ENCODE measurements around the gene UPK2.

Gene UPK2

DNA sequence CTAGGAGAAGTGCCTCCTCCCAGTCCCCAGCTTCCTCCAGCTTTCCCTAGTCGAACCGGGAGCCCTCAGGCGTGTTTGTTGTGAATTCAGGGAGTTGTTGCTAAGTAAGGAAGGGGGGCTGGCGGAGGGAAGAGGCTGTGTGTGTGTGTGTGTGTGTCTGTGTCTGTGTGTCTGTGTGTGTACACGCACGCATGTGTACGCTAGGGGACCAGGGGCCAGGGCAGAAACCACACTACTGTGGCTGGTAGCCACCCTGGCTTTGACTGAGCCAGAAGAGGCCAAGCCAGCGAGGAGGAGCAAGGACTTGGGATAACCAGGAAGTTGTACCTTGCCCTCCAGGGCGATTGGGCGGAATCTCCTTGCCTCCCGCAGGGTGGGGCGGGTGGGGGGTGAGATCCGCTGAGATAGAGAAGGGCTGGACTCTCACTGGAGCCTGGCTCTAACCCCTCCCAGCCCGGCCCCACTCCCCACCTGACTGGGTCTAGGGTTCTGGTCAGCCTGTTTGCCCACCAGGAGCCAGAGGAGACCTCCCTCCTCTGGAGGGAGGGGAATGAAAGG, 37.9 kb upstream of the UPK2 start:
- no peak for DNase-seq

DNA sequence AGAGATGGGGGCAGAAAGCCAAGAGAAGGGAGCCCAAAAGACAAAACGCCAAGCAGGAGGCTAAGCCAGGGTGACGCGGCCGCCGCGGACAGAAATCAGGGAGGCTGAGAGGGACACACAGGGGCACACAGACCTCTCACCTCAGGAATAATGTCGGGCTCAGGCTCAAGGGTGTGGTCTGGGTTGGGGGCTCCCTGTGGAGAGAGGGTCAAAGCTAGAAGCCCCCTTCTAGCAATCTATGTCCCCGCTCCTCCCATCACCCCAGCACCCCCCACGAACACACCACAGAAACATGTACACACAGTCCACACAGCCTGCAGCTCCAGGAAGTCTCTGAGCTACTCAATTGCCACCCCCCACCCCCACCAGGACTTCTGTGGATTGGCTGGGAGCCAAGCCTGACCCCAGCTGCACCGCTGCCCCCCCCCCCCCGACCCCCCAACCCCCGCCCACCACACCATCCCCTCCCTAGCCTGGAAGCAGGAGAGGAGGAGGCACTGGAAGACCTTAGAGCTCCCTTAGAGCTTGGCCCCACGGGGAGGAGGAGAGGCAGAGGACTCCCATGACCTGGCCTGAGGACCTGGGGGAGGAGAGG, 37.3 kb upstream of the UPK2 start:
- no peak for DNase-seq

DNA sequence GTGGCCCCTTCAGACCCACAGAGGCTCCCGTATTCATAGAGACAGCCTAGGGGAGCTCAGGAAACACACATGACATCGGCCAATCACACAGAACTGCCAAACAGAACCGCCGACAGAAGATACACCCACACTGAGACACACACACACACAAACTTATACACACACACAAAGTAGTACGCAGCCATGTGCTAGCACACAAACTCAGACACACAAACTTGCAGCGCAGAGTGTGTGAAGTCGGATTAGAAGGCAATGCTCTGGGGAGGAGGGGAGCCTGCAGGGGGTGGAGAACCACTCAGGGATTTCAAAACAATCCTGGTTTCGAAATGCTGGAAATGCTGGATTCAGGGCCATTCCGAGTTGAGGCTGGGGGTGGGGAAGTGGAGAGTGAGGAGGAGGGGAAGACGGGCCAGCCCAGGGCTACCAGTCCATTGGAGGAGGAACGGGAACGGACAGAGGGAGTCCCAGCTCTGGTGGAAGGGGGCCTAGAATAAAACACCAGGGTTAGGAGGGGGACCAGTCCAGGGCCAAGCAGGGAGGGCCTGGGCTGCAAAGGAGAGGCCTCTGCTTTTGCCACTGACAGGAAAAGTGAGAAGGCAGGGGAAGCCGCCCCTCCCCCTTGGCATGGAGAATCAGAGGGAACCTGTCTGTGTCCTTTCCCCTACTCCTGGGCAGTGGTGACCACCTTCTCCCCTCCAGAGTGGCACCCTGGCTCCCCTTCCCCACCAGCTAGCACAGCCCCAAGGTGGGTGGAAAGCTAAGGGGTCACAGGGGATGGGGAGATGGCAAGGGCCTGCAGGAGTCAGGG, 34.8 kb upstream of the UPK2 start:
- no peak for DNase-seq

DNA sequence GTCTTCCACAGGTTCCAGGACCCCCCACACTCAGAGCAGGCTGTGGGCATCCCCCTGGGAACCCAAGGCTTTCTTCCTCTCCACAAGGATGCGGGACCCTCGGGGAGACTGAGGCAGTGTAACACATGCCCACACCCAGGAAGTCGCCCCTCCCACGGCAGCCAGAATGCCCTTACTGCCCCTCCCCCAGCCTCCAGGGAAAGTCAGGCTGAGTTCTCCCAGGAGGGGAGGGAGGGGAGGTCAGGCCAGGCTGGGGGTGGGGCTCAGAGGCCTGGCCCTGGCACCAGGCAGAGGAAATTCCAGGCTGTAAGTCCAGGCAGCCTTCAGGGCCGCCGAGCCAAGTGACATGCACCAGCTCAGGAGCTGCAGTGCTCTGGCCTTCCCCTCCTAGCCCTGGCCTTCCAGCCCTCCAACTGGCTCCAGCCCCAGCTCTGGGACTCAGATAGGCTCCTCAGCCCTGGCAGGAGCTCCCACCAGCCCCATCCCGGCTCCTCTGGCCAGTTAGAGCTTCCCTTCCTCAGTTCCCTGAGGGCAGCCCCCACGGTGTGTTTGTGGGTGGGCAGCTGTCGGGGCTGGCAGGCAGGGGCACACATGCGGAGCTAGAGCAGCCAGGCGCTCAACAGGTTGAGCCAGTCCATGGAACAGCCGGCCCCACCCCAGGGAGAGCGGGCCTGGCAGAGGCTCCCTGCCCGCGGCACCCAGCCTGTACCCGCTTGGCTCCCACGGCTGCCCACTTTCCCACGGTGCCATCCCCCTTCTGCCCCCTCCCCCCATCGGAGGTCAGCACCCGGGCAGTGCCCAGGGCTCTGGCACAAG, 34.0 kb upstream of the UPK2 start:
- DNase-seq: no peak

DNA sequence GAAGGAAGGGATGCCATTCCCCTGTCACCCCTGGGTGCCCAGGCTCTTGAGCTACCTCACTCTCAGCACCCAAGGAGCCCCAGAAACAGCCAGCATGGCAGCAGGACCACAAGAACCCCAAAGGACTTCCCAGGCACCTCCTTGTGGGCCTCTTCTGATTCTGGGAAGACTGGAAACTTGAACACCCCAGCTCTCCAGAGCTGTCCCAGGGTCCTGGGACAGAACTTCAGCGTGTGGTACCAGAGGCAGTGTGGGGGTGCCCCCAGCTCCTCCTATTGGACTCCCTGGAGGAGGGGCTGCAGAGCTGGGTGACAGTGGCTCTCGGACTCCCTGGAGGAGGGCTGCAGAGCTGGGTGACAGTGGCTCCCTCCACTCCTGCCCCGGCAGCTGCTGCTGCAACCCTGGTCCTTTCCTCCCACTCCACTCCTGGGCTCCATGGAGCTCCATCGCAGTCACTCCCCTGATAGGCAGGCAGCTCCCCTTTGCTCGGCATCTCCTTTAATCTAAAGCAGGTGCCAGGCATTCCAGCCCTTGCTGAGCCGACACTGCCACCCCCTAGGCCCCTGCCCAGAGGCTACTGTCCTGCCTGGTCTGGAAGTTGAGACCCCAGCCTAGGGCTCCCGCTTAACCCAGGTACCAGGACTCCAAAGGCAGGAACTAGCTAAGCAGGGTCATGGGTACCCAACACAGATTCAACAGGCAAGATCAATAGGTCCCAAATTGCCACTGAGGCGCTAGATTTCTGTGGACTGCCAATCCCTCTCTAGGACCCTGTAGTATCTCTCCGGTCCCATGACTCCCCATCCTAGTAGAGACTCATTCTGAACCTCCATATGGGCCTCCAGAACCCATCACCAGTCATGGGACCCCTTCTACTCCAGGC, 33.1 kb upstream of the UPK2 start:
- no peak for DNase-seq

DNA sequence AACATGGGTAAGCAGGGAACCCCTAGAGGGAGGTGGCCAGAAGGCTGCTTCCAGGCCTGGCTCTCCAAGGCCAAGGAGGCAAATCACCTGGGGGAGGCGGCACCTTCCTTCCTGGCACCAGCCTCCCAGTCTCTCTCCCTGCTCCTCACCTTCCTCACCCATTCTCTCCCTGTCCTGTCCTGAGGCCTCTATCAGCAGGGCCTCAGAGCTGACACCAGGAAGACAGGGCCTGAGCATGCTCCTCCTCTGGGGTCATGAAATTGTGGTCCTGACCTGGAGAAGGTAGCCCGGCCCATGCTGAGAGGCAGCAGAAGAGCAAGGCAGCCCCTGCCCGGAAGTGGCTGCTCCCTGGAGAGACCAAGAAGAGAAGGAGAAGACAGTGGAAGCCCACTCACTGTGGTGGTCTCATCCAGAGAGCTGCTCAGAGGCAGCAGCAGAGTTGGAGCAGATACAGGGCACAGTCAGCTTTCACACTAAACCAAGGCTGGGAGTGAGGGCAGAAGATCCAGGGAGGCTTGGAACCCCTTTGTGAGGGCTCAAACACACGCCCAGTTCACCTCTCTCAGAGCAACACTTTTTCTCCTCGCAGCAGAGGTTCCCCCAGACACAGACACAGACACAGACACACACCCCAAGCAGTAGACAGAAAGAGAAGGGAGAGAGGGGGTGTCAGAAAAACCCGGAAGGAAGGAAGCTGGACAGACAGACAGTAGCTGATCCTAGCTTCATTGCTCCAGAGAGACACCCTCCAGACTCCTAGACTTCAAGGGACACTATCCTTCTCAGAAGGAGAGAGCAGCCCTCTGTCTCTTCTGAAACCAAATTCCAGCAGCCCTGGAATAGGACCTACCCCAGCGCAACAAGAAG, 32.1 kb upstream of the UPK2 start:
- DNase-seq: no peak

DNA sequence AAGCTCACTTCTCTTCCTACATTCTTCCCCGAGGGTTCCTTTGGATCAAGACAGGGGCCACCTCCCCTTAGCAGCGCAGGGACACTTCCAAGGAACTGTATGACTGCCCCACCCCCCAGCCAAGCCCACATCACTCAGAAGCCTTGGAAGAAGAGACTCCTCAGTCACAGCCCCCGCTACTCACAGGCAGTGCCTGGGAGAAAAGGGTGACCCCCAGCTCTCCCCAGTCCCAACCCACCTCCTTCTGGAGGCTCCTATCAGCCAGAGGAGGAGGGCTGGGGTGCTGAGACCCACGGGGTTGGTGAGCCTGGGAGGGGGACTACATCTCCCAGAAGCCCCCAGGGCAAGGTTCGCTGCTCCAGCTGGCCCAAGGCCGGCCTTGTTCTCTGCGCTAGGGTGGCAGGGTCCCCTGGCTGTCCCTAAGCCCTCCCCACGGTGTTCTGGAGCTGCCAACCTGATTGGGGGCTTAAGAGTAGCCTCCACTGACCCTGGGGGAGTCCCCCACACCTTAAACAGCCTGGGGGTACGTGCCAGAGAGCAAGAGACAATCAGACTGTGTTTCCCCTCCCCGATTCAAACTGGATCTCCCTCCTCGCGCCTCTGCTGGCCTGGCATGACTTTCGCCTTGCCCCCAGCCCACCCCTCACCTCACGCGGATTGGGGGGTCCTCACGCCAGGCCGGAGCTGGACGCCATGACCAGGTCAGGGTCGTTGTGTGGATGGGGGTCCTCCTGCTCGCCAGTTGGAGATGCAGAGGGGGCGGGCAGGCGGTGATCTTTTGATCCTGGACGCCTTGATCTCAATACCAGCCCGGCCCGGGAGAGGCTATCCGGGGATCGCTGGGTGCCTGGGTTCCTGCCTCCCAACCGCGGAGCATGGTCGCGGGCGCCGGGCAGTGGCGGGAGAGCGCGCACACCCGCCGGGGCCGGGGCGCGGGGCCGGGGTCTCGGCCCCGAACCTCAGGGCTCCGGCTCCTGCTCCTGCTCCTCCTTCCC, 31.2 kb upstream of the UPK2 start:
- no peak for DNase-seq

DNA sequence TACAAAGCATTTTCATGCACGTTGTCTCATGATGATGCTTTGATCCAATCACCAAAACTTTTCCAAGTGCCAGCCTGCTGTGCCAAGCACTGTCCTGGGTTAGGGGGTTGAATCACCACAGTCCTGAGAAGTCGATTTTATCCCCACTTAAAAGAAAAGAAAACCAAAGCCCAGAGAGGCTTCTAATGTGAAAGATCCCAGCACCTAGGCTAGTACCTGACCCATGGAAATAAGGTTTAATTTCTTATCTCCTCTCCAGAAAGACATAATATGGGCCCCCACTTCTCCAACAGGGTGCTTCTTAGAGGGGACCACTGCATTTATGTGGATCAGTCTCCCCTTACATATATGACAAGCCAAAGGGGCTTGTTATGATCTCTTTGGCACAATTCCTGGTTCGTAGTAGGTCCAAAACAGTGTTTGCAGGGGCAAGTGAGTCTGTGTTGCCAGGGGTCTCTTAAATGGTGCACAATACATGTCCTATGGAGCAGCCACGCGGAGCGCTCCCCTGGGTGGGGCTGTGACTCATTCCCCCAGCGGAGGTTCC, 28.5 kb upstream of the UPK2 start:
- no peak for DNase-seq

DNA sequence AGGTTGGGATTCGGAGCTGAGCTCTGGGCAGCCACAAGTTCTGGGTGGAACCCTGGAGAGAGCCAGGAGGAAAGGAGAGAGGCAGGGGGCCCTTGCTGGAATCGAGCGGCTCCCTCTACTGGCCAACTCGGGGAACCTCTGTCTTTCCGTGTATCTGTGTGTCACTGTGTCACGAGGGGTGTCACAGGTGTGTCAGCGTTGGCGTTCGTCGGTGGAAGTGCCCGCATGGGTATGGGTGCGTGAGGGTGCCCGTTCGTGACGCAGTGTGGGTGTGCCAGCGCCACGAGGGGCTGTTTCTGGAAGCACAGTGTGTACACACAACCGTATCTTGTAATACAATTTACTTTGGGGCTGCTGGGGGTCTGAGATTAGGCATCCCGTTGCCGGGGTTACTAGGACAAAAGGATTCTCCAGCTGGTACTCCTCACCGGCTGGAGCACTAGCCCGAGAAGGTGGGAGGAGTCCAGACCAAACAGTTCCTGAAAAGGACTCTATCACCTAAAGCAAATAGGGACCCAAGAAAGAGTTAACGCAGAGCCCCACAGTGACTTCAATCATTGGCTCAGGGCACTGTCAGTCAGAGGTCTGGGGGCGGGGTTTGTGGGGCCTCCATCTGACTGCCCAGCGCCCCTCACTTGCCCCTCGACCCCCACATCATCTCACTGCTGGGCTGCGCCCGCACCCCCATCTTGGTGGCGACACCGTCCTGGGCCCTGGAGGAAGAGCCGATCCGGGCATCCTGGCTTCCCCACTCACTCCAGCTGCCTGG, 27.8 kb upstream of the UPK2 start:
- DNase-seq: peak; percentile 87

DNA sequence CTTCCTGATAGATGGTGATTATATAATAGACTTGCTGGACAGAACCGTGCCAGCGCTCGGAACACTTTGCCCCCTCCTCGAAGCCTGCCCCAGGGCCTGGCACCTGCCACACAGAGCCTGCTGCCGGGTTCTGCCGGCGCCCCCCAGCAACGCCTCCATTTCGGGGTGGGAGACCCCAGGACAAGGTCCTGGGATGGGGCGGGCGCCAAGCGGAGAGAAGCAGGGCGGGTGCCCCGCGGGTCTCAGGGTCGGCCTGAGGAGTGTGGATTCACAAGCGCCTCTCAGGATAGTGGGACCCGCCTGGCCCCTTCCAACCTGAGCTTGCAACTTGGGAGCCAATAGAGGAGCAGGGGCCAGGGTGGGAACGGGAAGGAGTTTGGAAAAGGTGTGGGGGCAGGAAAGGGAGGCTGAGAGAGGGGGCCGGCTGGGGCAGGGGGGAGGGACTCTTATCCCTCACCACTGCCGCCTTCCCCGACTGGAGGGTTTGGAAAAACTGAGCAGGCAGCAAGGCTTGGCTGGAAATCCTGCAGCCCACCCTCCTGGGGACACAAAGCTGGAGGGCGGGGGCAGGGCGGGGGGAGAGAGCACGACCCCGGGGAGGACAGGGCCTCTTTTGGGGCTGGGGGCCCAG, 27.1 kb upstream of the UPK2 start:
- no peak for DNase-seq

DNA sequence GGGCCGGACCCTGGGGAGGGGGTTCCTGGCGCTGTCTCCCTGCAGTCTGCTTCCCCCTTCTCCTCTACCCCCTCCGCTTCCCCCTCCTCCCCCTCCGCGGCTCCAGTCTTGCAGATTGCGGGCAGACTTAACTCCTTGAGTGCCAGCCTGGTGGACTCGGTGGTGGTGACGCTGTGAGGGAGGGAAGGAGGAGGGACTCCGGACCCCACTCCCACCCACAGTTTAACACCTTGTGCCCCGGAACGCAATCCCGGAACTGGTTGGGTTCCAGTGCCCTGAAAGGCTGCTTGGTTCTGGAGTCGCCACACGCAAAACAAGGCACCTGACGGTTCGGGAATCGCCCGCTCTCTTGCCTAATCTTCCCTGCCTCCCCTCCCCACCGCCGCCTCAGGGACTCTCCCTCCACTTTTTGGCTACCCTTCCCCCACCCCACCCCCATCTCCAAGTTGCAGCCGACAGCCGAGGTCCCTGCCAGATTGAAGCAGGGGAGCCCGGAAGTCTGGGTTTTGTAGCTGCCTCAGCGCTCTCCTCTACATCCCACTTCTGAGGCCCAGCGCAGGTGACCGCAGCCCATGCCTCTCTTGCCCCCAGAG, 26.5 kb upstream of the UPK2 start:
- DNase-seq: peak; percentile 74

DNA sequence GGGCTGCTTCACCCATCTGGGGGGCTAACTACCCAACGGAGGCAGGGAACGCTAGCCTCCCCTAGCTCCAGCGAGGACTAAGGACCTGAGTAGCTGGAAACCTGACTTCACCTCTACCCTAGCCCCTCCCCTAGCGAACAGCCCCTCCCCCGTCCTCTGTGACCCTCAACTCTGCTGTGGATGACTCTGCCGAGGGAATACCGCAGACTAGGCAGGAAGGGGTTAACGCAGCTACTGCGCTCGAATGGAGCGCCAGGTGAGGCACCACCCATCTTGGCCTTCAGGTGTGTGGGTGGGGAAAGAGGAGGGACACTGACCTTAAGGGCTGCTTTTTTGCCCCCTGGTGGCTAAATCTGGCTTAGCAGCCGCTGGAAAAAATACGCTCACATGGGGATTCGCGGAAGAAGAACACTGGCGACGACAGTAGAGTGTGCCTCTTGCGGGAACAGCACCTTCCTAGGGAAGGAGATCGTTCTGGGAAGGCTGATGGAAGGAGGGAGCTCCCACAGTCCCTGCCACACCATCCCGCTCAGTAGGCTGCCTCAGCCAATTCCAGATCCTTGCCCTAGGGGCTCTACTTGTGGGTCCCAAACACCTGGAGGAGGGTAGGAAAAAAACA, 25.9 kb upstream of the UPK2 start:
- DNase-seq: peak; percentile 78

DNA sequence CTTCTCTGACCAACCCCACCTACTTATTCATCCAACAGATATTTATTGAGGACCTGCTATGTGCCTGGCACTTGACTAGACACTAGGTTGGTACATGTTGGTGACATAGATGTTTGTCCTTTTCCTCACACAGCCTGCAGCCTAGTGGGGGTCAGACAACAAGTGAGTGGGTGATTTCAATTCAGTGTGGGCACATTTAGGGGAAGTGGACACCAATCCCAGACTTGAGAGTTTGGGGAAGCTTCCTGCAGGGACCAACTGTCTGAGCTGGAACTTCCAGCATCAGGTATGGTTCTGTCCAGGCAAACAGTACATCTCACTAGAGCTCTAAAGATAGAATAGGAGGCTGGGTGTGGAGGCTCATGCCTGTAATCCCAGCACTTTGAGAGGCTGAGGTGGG, 24.5 kb upstream of the UPK2 start:
- DNase-seq: no peak

DNA sequence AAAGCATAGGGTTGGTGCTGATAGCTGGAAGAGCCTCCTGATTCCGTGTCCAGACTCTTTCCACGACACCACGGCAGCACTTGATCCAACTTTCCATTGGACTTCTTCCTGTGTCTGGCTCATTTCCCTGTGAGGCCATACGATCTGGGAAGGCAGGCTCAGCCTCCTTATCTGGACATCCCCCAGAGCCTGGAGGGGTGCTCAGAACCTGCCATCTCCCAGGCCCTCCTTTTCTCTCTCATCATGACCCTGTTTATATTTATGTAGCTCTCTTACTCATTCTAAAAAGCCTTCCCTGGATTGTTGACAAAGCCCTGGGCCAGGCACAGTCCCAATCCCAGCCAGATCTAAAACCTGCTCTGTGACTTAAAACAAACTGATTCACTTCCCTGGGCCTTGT, 22.6 kb upstream of the UPK2 start:
- DNase-seq: no peak

DNA sequence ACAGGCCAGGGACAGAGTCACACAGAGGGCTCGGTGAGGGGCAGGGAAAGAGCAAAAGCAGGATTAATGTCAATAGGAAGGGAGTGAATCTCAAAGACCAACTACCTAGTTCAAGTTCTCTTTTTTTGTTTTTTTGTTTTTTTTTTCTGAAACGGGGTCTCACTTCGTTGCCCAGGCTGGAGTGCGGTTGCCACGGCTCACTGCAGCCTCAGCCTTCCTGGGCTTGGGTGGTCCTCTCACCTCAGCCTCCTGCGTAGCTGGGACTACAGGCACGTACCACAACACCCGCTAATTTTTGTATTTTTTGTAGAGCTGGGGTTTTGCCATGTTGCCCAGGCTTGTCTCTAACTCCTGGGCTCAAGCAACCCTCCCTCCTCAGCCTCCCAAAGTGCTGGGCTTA, 20.7 kb upstream of the UPK2 start:
- no peak for DNase-seq

DNA sequence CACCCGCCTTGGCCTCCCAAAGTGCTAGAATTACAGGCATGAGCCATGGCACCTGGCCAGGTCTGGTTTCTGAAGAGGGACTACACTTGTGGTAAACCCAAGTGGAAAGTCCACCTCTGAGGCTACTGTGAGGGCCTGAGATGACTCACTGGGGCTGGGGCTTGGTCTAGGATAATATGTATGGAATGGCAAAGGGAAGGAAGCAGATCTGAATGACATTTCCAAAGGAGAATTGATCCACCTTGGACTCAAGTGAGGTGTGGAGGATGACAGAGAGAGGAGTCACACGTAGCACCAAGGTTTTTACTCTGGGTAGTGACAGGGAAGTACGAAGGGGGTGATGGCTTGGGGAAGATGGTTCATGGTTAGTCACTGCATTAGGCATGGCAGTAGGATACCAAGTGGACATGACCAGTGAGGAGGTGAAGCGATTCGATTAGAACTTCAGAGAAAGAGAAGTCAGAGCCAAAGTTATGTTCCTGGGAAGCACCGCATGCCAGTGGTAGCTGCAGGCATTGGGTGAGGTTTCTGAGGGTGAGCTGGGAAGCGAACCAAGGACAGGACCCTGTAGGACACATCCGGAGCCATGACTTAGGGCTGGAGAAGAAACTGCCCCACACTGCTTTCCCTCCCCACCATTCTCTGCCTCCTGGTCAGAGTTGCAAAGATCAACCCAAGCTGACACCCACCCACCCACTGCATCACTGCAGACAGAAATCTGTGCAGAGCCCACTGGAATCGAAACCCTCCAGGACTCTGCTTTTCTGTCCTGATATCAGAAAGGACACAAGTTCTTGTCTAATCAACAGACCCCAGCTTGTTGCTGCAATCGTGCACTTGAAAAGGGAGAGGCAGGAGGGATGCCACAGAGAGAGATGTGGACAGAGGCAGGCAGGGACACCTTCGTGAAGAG, 17.4 kb upstream of the UPK2 start:
- DNase-seq: no peak

Measured in activated effector memory CD4-positive, alpha-beta T cell treated with Interleukin-2 at 50 U/mL for 16 hours (primary cell).